Tibial artery (tissue), 4 donors: ENCODE data around the gene C6orf47.

Source experiments
- DNase-seq, 2 donors: peaks; one replicate each; pipeline ENCODE4 v3.0.0-alpha.2; 2019
- H3K27ac ChIP-seq, 2 donors: fragments of 200-600 bp; sonication (generic) in 1 of 2; 1 replicate in 1 of 2; 2 replicates in 1 of 2; pipeline ENCODE4 v1.5.1; 2018 to 2019; ENCODE audit warnings: mild to moderate bottlenecking in 1 of 2
- H3K27me3 ChIP-seq, 2 donors: fragments of 200-600 bp; sonication (generic) in 1 of 2; one replicate each; pipeline versions ENCODE4 v1.5.1 to v1.6.0; 2016 to 2019
- H3K36me3 ChIP-seq, 3 donors: fragments of 200-600 bp; sonication (generic) in 2 of 3; one replicate each; pipeline ENCODE4 v1.5.1; 2016 to 2019; ENCODE audit warnings: mild to moderate bottlenecking in 2 of 3
- H3K4me1 ChIP-seq, 4 donors: fragments of 200-600 bp; sonication (generic) in 2 of 4; 1 replicate in 3 of 4; 2 replicates in 1 of 4; pipeline ENCODE4 v1.5.1; 2016 to 2019
- H3K4me3 ChIP-seq, 2 donors: fragments of 200-600 bp; sonication (generic) in 1 of 2; 1 replicate in 1 of 2; 2 replicates in 1 of 2; pipeline ENCODE4 v1.5.1; 2018 to 2019; ENCODE audit warnings: mild to moderate bottlenecking in 2 of 2
- H3K9me3 ChIP-seq, 3 donors: fragments of 200-600 bp; sonication (generic) in 1 of 3; one replicate each; pipeline ENCODE4 v1.5.1; 2016 to 2019
- intact Hi-C: fragments of 100-400 bp; cut with DNase I; formaldehyde crosslinking; loops from one replicate; pipeline ENCODE4 v1.15.0; 2023; ENCODE audit warnings: low total_unique reads
- TF ChIP-seq, protein P1 (sequence below), 2 experiments: fragments of 200-600 bp in 1 of 2; fragments of 450-650 bp in 1 of 2; IDR thresholded peaks; one replicate each; pipeline ENCODE4 v1.5.1; 2017 to 2019; ENCODE audit warnings: antibody characterized with exemption in 2 of 2, mild to moderate bottlenecking in 1 of 2, moderate library complexity in 1 of 2

C6orf47 gene

DNA sequence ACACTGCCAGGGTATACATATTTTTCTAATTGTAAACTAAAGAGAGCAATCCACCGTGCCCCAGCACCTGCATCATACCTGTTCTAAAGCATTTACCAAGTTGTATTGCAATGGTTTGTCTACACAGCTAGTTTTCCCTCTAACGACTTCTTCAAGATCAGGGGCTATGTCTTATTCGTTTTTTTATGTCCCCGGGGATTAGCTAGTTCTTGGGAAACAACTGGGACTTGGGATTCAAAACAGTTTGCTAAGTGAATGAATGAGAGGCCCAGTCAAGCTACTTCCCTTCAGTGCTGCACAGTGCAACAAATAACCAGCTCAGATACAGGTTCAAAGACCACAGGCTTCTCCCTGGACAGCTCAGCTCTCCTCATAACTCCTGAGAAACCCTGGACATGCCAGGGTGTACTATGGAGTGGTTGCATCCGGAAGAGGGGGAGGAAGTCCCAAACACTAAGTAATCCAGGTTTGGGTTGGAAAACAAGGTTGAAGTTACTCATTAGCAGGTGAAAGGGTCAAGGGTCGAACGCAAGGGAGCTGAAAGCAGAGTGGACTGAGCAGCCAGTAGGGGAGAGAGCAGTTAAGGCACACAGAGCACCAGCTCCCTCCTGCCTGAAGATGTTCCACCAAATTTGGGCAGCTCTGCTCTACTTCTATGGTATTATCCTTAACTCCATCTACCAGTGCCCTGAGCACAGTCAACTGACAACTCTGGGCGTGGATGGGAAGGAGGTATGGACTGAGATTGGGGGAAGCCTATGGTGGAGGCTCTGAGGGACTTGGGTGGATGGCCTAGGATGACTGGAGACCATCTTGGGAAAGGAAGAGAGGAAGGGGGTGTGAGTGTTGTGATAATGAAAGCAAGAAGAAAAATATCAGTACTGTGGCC is 5.0 kb downstream of the C6orf47 start, which contains the start of gene APOM:
Gene APOM (plus strand): TSS at position 546 of the 889 bp plus-strand sequence. CDS start 73 bp downstream, at position 619.
- H3K4me3 ChIP-seq, result no peak within 1 kb of the TSS
- intact Hi-C loops, result no loop called here
- H3K27me3 ChIP-seq, result no peaks in the 10 kb centered on the region
- H3K27ac ChIP-seq, result no peak within 1 kb of the TSS
- no peaks in the 10 kb centered on the region for H3K9me3 ChIP-seq
- TF ChIP-seq, protein P1, sequence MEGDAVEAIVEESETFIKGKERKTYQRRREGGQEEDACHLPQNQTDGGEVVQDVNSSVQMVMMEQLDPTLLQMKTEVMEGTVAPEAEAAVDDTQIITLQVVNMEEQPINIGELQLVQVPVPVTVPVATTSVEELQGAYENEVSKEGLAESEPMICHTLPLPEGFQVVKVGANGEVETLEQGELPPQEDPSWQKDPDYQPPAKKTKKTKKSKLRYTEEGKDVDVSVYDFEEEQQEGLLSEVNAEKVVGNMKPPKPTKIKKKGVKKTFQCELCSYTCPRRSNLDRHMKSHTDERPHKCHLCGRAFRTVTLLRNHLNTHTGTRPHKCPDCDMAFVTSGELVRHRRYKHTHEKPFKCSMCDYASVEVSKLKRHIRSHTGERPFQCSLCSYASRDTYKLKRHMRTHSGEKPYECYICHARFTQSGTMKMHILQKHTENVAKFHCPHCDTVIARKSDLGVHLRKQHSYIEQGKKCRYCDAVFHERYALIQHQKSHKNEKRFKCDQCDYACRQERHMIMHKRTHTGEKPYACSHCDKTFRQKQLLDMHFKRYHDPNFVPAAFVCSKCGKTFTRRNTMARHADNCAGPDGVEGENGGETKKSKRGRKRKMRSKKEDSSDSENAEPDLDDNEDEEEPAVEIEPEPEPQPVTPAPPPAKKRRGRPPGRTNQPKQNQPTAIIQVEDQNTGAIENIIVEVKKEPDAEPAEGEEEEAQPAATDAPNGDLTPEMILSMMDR (IDR thresholded peaks at IDR 0.05), result no peak
- DNase-seq, result no peak
- peaks cover 6 to 60% (median 41%) of the 10 kb centered on the region in 4 donors for H3K4me1 ChIP-seq
- peaks cover 4 to 42% (median 11%) of the 10 kb centered on the region in 3 donors for H3K36me3 ChIP-seq

GRCh38 chr6:31654574-31655348 is 5.8 kb downstream of the C6orf47 start:
- TF ChIP-seq, protein P1 (IDR thresholded peaks at IDR 0.05), result no peak
- peaks cover 6 to 59% (median 42%) of the 10 kb centered on the region in 4 donors for H3K4me1 ChIP-seq
- H3K27ac ChIP-seq, result no peak overlapping the region
- no peak for DNase-seq
- H3K4me3 ChIP-seq, result no peak overlapping the region
- H3K9me3 ChIP-seq, result no peaks in the 10 kb centered on the region
- no peaks in the 10 kb centered on the region for H3K27me3 ChIP-seq
- H3K36me3 ChIP-seq, result peaks cover 4 to 49% (median 11%) of the 10 kb centered on the region in 3 donors
- intact Hi-C loops, result no loop called here

GRCh38 chr6:31652925-31653724 is 7.5 kb downstream of the C6orf47 start:
- Histone ChIP-seq H3K27me3 (no peaks in the 10 kb centered on the region), H3K36me3 (peaks cover 20 to 56% (median 24%) of the 10 kb centered on the region in 3 donors), H3K27ac (peak overlapping the region; percentile 95 to 98), H3K4me1 (peaks cover 0 to 43% (median 26%) of the 10 kb centered on the region in 4 donors), H3K4me3 (peak overlapping the region; percentile 78 to 85), H3K9me3 (no peaks in the 10 kb centered on the region)
- peak; percentile 93 to 94 for DNase-seq
- TF ChIP-seq, protein P1 (IDR thresholded peaks at IDR 0.05), result no peak
- intact Hi-C loops, result no loop called here

GRCh38 chr6:31651602-31652191 is 8.9 kb downstream of the C6orf47 start:
- intact Hi-C loops, result no loop called here
- peak; percentile 84 to 91 for DNase-seq
- peak overlapping the region; percentile 95 to 98 for H3K27ac ChIP-seq
- H3K36me3 ChIP-seq, result peaks cover 28 to 57% (median 29%) of the 10 kb centered on the region in 3 donors
- TF ChIP-seq, protein P1 (IDR thresholded peaks at IDR 0.05), result no peak
- peaks cover 0 to 33% (median 21%) of the 10 kb centered on the region in 4 donors for H3K4me1 ChIP-seq
- no peaks in the 10 kb centered on the region for H3K9me3 ChIP-seq
- H3K27me3 ChIP-seq, result no peaks in the 10 kb centered on the region
- peak overlapping the region; percentile 78 to 85 for H3K4me3 ChIP-seq

DNA sequence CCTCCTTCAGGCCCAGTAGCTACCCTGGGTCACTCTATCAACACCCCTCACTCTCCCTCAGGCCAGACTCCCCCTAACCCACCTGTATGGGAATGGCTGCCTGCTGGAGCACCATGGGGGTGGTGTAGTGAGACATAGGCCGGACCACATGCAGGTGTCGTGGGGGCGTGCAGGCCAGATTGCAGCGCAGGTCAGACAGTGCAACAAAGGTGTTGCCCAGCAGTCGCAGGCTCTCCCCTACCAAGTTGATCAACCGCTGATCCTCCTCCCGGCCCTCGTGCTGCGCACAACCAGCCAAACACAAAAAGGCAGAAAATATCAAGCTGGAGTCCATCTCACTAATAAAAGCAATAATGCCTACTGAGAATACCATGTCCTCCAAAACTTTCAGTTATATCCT is 15.3 kb downstream of the C6orf47 start:
- Histone ChIP-seq H3K4me1 (peaks cover 0 to 2% (median 1%) of the 10 kb centered on the region in 4 donors), H3K27ac (no peak overlapping the region), H3K27me3 (no peaks in the 10 kb centered on the region), H3K36me3 (peaks cover 90 to 100% (median 91%) of the 10 kb centered on the region in 3 donors), H3K9me3 (no peaks in the 10 kb centered on the region), H3K4me3 (no peak overlapping the region)
- TF ChIP-seq, protein P1 (IDR thresholded peaks at IDR 0.05), result no peak
- intact Hi-C loops, result no loop called here
- no peak for DNase-seq
